ENCODE results near the gene CPE.

CPE gene

GRCh38 chr4:165512424-165512823 is 133.6 kb downstream of the CPE start:
- DNase-seq (ENCODE audit: low spot score) = no peak

GRCh38 chr4:165514739-165515138 is 135.9 kb downstream of the CPE start:
- no peak for DNase-seq (ENCODE audit: low spot score)

GRCh38 chr4:165515201-165515600 is 136.4 kb downstream of the CPE start:
- no peak for DNase-seq (ENCODE audit: low spot score)

GRCh38 chr4:165516281-165516833 is 137.5 kb downstream of the CPE start:
- no peak for DNase-seq (ENCODE audit: low spot score)

- no peak for DNase-seq (ENCODE audit: low spot score)
Observed at GRCh38 chr4:165517216-165517615, 138.4 kb downstream of the CPE start.

- DNase-seq (ENCODE audit: low spot score) = no peak
Observed at GRCh38 chr4:165518024-165518616, 139.3 kb downstream of the CPE start.

- DNase-seq (ENCODE audit: low spot score) = no peak
Observed at GRCh38 chr4:165518686-165519085, 139.9 kb downstream of the CPE start.

- no peak for DNase-seq (ENCODE audit: low spot score)
Observed at GRCh38 chr4:165519591-165519990, 140.8 kb downstream of the CPE start.

GRCh38 chr4:165520086-165520485 is 141.3 kb downstream of the CPE start:
- no peak for DNase-seq (ENCODE audit: low spot score)

GRCh38 chr4:165522050-165522449 is 143.2 kb downstream of the CPE start:
- DNase-seq (ENCODE audit: low spot score) = no peak

- DNase-seq (ENCODE audit: low spot score) = no peak
Observed at GRCh38 chr4:165524532-165525190, 145.9 kb downstream of the CPE start.

- DNase-seq (ENCODE audit: low spot score) = no peak
Observed at GRCh38 chr4:165532976-165533375, 154.2 kb downstream of the CPE start.

- no peak for DNase-seq (ENCODE audit: low spot score)
Observed at GRCh38 chr4:165537028-165537648, 158.3 kb downstream of the CPE start.

- no peak for DNase-seq (ENCODE audit: low spot score)
Observed at GRCh38 chr4:165539801-165540200, 161.0 kb downstream of the CPE start.

GRCh38 chr4:165540206-165540830 is 161.5 kb downstream of the CPE start:
- no peak for DNase-seq (ENCODE audit: low spot score)

GRCh38 chr4:165541851-165542459 is 163.1 kb downstream of the CPE start:
- DNase-seq (ENCODE audit: low spot score) = no peak

GRCh38 chr4:165542476-165542875 is 163.7 kb downstream of the CPE start:
- no peak for DNase-seq (ENCODE audit: low spot score)

Measured in ecto neural progenitor cell (in vitro differentiated cells).